Mucosa of rectum (tissue), 2 donors: ENCODE data around the gene SNAI3.

Experiments used
- H3K27ac ChIP-seq, 2 donors: one replicate each; pipeline ENCODE4 v1.7.0; 2013; ENCODE audit warnings: inconsistent platforms in 2 of 2, low read depth in 2 of 2, low read length in 2 of 2
- H3K27me3 ChIP-seq, 2 donors: one replicate each; pipeline ENCODE4 v1.7.0; 2013; ENCODE audit warnings: low read length in 2 of 2; ENCODE audit not compliant: control insufficient read depth in 2 of 2, insufficient read depth in 2 of 2
- H3K36me3 ChIP-seq, 2 donors: one replicate each; pipeline ENCODE4 v1.7.0; 2013; ENCODE audit warnings: low read length in 2 of 2; ENCODE audit not compliant: control insufficient read depth in 2 of 2, insufficient read depth in 2 of 2
- H3K4me1 ChIP-seq, 2 donors: one replicate each; pipeline ENCODE4 v1.7.0; 2013; ENCODE audit warnings: low read length in 2 of 2, mild to moderate bottlenecking in 1 of 2; ENCODE audit not compliant: control insufficient read depth in 2 of 2, insufficient read depth in 2 of 2
- H3K4me3 ChIP-seq, 2 donors: one replicate each; pipeline ENCODE4 v1.7.0; 2013; ENCODE audit warnings: low read length in 2 of 2
- H3K9ac ChIP-seq, 2 donors: one replicate each; pipeline ENCODE4 v1.7.0; 2013; ENCODE audit warnings: low read length in 2 of 2, low read depth in 1 of 2, mild to moderate bottlenecking in 1 of 2
- H3K9me3 ChIP-seq, 2 donors: one replicate each; pipeline ENCODE4 v1.7.0; 2013; ENCODE audit warnings: low read length in 2 of 2; ENCODE audit not compliant: control insufficient read depth in 2 of 2
- donor health status: healthy.
- donor health status: Normal muscosa, but diverticular disease.

The SNAI3 gene

DNA sequence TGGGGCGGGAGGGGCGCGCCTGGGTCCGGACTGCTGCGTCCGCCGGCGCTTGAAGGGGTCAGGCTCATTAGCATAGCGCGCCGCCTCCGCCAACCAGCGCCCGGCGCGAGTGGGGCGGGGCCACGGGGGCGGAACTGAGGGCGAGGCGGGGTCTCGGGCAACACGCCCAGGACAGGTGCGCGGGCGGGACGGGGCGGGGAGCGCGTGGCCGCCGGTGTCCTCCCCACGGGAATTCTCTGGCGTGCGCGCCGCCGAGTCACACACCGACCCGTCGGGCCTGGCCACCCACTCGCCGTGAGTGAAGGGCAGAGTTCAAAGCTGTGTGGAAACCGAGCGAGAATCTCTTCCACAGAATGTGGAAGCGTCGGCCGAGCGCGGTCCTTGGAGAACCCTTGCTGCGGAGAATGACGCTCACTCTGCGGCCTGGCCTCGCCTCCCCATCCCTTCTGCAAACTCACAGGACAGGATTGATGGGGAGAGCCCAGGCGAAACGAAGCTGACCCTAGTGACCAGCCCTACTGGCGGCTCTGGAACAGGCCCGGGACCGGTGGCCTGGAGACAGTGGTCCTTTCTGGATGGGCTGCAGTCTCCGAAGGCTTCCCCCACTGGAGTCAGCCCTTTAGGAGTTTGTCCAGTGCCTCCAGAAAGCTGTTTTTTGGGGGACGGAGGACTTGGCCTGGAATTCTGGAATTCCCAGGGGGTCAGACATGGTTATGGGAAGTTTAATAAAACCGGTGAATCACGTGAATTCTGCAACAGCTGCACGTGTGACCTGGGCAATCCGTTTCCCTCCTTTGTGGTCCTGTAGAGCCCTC lies at the start of gene SNAI3:
TSS of gene SNAI3 (minus strand) at position 69 of the 815 bp plus-strand sequence. CDS start 101 bp downstream, outside the sequence.
- Histone ChIP-seq H3K4me1 (peaks cover 10 to 14% of the 10 kb centered on the region in 2 donors), H3K27me3 (peaks cover 8 to 22% of the 10 kb centered on the region in 2 donors), H3K4me3 (peak within 1 kb of the TSS; percentile 63 to 72), H3K36me3 (no peaks in the 10 kb centered on the region), H3K27ac (peak within 1 kb of the TSS; percentile 42 to 63), H3K9ac (peak within 1 kb of the TSS; percentile 32 to 51), H3K9me3 (no peaks in the 10 kb centered on the region)

DNA sequence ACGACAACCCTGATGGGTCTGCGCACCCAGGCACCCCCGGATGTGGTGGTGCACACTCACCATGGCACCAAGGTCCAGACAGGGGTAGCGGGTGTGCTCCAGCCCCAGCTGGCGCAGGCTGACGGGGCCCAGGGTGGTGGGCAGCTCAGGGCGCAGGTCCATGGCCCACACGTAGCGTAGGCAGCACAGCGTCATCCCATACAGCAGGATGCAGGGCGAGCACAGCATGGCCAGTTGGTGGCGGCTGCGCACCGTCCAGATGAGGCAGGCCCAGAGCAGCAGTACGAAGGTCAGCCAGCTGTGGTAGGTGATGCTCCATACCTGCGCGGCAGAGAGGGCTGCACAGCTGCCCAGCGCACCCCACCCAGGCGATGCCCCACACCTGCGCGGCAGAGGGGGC lies 49.8 kb upstream of the SNAI3 start:
- H3K9me3 ChIP-seq, result no peaks in the 10 kb centered on the region
- no peak overlapping the region for H3K9ac ChIP-seq
- H3K4me3 ChIP-seq, result no peak overlapping the region
- no peaks in the 10 kb centered on the region for H3K27me3 ChIP-seq
- H3K4me1 ChIP-seq, result no peaks in the 10 kb centered on the region
- H3K36me3 ChIP-seq, result peaks cover 20 to 26% of the 10 kb centered on the region in 2 donors
- H3K27ac ChIP-seq, result no peak overlapping the region

DNA sequence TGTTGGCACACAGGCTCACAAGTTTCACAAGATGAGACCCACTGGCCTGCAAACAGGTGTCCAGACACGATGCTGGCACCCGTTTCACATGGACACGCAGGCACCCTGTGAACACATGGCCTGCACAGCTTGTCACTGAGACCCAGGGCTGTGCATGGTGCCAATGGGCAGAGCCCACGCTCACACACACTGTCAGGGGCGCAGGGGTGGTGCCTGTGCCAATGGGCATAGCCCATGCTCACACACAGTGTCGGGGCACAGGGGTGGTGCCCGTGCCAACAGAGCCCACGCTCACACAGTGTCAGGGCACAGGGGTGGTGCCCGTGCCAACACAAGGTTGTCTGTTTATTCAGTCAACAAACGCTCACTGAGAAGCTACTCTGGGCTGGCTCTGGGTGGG lies 49.3 kb upstream of the SNAI3 start:
- Histone ChIP-seq H3K36me3 (peaks cover 20 to 30% of the 10 kb centered on the region in 2 donors), H3K27me3 (no peaks in the 10 kb centered on the region), H3K4me1 (no peaks in the 10 kb centered on the region), H3K9ac (no peak overlapping the region), H3K27ac (no peak overlapping the region), H3K4me3 (no peak overlapping the region), H3K9me3 (no peaks in the 10 kb centered on the region)

DNA sequence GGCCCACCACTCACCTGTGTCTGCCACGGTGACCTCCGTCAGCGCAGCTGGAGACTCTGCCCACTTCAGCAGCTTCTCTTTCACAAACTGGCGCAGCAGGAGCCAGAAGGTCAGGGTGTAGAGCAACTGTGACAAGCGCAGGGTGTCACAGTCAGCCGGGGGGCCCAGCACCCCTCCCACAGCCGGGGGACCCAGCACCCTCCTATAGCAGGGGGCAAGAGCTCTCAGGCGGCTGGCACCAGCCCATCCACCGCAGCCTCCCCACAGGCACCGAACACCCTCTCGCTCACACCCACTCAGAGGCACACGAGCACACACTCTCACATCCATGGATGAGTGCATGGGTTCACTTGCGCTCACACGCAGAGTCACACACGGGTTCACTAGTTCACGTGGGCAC lies 48.8 kb upstream of the SNAI3 start:
- H3K27me3 ChIP-seq, result no peaks in the 10 kb centered on the region
- H3K9ac ChIP-seq, result no peak overlapping the region
- peaks cover 20 to 31% of the 10 kb centered on the region in 2 donors for H3K36me3 ChIP-seq
- H3K27ac ChIP-seq, result no peak overlapping the region
- H3K4me1 ChIP-seq, result no peaks in the 10 kb centered on the region
- no peaks in the 10 kb centered on the region for H3K9me3 ChIP-seq
- H3K4me3 ChIP-seq, result no peak overlapping the region

DNA sequence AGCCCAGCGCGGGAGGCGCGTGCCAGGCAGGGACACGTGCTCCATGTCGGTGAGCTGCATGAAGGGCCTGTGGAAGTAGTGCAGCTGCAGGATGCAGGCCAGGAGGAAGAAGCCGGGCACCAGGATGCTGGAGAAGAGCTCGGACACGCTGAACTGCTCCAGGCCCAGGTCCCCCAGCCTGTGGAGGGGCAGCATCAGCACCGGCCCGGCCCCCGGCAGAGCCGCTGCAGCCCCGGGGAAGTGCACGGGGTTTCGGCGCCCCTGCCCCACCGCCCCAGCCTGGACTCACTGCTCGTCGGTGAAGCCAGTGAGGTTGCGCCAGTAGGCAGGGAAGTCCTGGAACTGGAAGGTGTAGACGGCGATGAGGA lies 48.0 kb upstream of the SNAI3 start:
- Histone ChIP-seq H3K4me3 (no peak overlapping the region), H3K9me3 (no peaks in the 10 kb centered on the region), H3K4me1 (no peaks in the 10 kb centered on the region), H3K27me3 (no peaks in the 10 kb centered on the region), H3K36me3 (peaks cover 24 to 36% of the 10 kb centered on the region in 2 donors), H3K9ac (no peak overlapping the region), H3K27ac (no peak overlapping the region)

DNA sequence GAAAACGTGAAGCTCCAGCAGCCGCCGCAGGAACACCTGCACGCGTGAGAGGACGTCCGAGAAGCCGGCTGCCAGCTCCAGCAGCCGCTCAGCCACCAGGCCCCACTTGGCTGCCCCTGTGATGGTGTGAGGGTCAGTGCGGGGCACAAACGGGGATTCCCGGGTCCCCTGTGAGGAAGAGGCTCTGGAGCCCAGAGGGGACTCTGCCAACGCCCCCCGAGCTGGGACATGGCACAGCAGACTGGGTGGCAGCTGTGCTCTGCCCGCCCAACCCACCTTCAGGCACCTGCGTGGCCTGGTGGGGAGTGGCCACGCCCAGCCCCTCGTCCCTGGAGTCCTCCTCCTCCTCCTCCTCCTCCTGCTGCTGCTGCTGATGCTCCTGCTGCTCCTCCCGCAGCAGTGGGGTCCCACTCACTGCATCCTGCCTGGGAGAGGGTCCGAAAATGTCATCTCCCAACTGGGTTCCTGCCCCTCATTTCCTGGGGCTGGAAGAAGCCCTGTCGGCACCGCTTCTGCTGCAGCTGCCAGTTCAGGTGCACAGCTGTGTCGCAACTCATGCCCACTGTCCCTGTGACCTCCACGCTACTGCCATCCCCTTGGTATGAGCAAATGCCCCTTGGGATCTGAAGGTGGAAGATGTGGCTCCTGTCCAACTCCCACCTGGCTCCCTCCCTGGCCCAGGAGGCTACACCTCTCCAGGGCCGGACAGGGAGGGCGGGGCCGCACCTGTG lies 47.5 kb upstream of the SNAI3 start:
- H3K27me3 ChIP-seq, result no peaks in the 10 kb centered on the region
- H3K4me3 ChIP-seq, result no peak overlapping the region
- no peak overlapping the region for H3K27ac ChIP-seq
- H3K36me3 ChIP-seq, result peaks cover 24 to 36% of the 10 kb centered on the region in 2 donors
- H3K9ac ChIP-seq, result no peak overlapping the region
- no peaks in the 10 kb centered on the region for H3K4me1 ChIP-seq
- H3K9me3 ChIP-seq, result no peaks in the 10 kb centered on the region

DNA sequence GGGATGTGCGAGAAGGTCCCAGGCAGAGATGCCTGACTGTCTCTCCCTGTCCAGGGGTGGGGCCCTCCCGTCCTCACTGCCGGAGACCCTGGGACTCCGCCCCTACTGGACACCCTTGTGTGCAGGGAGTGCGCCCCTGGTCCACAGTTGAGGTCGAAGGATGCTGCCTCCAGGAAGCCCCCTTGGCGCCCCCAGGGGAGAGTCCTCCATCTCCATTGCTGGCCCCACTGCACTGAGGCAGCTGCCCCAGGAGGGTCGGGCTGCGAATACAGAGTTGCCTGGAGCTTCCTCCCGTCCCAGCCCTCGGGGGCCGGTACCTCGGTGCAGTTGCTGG lies 46.6 kb upstream of the SNAI3 start:
- Histone ChIP-seq H3K27ac (no peak overlapping the region), H3K27me3 (no peaks in the 10 kb centered on the region), H3K9me3 (no peaks in the 10 kb centered on the region), H3K4me3 (no peak overlapping the region), H3K4me1 (no peaks in the 10 kb centered on the region), H3K36me3 (peaks cover 25 to 33% of the 10 kb centered on the region in 2 donors), H3K9ac (no peak overlapping the region)

DNA sequence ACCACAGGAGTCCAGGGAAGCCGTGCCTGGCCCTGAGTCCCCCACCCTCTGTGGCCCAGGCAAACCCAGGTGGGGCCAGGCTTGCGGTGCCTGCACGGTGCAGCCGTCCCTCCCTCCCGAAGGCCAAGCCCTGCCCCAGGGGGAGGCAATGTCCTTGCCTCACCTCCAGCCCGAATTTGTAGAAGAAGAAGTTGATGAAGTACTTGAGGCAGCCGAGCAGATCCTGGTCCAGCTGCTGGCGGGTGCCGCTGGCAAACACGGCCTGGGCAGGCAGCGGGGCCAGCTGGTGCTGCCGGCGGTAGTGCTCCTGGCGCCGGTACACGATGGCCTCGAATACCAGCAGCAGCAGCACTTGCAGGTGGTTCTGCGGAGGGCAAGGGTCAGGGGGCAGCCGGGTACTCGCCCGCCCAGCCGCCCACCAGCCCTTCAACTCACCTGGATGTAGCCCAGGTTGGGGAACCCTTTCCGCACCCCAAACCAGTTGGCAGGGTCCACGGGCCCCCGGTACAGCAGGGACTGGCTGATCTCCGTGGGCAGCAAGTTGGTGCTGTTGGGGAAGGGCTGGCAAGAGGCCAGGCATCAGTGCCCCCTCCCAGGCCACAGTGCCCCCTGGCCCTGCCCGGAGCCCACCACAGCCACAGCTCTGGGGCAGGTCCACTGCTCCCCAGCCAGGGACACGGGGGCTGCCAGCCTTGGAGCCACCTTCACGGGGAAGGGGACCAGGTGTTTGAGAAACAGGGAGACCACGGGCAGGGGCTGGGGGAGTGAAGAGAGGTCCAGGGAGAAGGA lies 46.1 kb upstream of the SNAI3 start:
- Histone ChIP-seq H3K27ac (no peak overlapping the region), H3K36me3 (peaks cover 28 to 35% of the 10 kb centered on the region in 2 donors), H3K9ac (no peak overlapping the region), H3K9me3 (no peaks in the 10 kb centered on the region), H3K4me3 (no peak overlapping the region), H3K4me1 (no peaks in the 10 kb centered on the region), H3K27me3 (no peaks in the 10 kb centered on the region)

DNA sequence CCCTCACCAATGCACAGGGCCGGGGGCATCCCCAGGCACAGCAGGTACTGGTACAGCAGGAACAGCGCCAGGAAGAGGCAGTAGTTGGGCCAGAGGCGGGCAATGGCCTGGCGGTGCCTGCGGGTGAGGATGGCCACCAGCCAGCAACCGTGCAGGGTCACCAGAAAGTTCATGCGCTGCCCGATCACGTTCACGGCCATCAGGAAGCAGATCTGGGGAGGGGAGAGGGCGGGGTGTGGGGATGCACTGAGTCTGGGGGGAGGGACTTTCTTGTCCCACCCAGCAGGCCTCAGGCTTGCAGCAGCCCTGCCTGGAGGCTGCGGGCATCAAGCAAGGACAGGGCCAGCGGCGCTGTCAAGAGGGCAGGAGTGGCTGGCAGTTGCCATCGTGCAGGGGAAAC lies 45.4 kb upstream of the SNAI3 start:
- no peak overlapping the region for H3K9ac ChIP-seq
- H3K4me1 ChIP-seq, result no peaks in the 10 kb centered on the region
- no peak overlapping the region for H3K4me3 ChIP-seq
- H3K27ac ChIP-seq, result no peak overlapping the region
- no peaks in the 10 kb centered on the region for H3K27me3 ChIP-seq
- H3K9me3 ChIP-seq, result no peaks in the 10 kb centered on the region
- peaks cover 31 to 35% of the 10 kb centered on the region in 2 donors for H3K36me3 ChIP-seq
